Measurements from ENCODE around the gene PTX3.

The PTX3 gene

DNA sequence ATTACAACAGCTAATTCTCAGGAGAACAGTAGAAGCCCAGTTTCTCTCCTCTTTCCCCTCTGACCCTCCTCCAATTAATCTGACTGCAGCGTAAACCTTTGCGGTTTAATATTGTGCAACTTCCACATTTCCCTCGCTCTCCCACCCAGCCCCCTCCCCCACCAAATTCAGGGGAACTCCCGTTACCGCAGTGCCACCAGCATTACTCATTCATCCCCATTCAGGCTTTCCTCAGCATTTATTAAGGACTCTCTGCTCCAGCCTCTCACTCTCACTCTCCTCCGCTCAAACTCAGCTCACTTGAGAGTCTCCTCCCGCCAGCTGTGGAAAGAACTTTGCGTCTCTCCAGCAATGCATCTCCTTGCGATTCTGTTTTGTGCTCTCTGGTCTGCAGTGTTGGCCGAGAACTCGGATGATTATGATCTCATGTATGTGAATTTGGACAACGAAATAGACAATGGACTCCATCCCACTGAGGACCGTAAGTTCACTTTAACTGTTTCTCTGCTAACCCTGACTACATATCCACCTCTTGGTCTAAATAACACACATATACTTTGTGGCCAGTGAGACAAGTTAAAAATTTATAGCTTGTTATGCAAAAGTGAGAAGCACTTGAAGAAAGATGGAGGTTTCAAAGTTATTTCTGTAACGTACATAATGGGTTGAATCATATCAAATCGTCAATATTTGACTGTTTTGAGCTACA is at the start of gene PTX3:
Gene PTX3 (plus strand): TSS at position 268 of the 709 bp plus-strand sequence. CDS start 84 bp downstream, at position 352.
- DNase-seq, result no peak

DNA sequence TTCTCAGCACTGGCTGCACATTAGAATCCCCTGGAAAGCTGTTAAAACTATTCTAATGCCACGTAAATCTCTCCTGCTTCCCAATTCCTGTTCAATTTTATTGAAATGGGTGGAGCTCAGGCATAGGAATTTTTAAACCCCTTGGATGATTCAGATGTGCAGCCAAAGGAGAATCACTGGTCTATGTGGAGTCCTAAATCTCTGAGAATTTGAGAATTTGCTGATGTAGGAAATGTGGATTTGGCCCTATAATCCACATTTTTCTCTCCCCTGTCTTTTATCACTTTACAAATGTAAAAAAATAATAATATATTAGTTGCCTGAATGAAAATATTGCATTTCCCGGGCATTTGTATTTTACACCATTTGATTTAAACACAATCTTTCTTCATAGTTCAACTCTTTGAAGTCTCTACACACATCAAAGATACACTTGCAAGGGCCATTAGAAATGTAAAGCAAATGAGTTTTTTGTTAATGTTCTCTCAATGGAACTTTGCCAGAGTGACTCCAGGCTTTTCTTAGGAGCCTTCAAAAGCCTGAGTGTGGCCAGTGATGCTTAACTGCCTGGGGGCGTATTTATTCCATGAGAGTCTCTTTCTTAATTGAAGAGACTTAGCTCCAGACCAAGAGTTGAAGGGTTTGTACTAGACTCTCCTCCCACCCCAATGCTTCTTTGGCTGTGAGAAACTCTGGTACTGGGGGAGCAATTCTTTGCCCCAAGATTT is 48.8 kb upstream of the PTX3 start:
- no peak for DNase-seq

DNA sequence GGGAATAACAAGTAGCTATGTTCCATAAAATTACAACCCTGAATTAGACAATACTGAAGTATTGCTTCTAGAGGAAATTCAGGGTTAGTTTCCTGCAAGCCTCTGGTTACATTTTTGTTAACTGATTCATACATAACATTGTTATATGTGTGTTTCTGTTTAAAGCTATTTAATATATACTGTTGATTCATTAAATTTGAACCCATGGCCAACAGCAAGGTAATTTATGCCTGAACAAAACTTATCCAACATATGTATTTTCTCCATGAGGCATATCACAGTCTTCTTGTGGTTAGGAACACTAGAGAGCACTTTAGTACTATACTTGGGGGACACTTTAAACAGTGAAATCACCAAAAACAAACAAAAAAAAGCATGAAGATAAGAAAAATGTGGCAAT is 47.7 kb upstream of the PTX3 start:
- no peak for DNase-seq

DNA sequence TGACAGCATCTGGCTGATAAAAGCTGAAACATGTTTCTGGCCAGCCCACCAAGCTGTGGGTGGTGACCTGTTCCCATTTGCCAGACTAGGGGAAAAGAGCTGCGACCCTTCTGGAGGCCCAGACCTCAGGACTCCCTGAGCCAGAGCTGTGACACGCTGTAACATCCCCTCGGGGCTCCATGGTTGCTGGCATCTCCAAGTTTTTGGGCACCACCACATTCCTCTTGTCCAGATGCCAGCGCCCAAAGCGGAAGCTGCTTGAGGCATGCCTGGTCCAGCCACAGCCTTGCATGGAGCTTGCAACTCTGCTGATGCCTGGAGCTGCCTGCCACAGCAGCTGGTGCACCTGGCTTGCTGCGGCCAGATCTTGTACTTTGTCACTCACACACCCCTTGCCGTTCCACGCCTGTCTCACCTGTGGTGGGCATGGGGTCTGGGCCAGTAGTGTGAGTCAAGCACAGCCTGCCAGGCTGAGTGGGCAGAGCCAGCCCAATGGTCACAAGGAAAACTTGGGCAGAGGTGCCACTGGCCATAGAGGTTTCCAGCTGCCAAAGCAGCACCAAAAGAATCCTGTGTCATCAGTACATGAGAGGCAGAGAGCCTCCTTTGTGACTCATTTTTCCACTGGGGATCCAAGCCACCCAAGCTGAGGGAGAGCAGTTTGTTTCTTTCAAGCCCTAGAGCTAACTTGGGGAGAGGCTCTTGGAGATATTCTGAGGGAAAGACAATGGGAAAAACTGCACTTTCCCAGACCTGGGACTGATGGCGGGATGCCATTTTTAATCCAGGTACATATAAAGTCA is 45.7 kb upstream of the PTX3 start:
- DNase-seq, result no peak

DNA sequence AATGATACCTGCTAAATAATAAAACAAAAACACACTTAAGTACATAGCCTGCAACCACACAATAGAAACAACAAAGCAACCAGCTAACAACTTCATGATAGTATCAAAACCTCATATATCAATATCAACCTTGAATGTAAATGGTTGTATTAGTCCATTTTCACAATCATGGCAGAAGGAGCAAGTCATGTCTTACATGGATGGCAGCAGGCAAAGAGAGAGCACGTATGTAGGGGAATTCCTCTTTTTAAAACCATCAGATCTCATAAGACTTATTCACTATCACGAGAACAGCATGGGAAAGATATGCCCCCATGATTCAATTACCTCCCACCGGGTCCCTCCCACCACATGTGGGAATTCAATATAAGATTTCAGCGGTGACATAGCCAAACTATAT is 44.5 kb upstream of the PTX3 start:
- no peak for DNase-seq

DNA sequence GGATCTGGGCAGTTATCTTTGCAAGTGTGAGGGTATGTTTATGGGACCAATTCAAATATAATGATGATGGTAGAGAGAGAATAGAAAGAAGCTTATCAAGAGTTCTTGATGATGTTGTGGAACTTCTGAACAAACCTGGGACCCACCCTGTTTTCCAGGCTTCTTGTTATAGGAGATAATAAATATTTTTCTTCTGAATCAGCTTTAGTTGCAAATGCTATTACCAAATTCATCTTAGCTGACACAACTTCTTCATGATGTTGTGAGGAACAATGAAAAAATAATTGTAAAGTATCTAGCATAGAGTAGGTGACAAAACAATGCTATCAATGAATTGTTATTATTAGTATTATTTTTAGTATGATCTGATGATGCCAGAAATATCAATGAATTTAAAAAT is 43.5 kb upstream of the PTX3 start:
- no peak for DNase-seq

DNA sequence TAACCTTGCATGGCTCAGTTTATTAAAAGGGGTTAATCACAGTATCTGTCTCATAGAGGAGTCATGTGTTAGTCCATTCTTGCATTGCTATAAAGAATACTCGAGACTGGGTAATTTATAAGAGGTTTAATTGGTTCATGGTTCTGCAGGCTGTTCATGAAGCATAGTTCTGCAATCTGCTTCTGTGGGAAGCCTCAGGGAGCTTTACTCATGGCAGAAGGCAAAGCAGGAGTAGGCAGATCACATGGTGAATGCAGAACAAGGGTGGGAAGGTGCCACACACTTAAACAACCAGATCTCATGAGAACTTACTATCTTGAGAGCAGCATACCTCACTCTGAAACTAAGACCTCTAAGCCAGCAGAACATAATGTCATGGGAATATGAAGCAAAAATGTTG is 42.2 kb upstream of the PTX3 start:
- no peak for DNase-seq

DNA sequence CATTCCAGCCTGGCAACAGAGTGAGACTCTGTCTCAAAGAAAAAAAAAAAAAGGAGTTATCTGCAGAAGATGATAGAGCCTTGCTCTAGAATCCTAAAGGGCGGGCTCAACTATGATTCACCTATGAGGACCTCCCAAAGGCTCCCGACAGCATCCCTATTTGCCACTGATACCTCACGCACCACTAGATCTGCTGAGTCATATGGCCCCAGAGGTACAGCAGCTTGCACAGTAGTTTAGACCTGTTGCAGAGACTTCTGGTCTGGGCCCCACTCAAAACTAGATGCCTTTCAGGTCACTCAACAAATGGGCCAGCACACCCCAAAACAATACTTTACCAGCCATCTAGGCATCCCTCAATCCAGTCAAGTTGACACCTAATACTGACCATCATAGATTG is 38.1 kb upstream of the PTX3 start:
- DNase-seq, result no peak

DNA sequence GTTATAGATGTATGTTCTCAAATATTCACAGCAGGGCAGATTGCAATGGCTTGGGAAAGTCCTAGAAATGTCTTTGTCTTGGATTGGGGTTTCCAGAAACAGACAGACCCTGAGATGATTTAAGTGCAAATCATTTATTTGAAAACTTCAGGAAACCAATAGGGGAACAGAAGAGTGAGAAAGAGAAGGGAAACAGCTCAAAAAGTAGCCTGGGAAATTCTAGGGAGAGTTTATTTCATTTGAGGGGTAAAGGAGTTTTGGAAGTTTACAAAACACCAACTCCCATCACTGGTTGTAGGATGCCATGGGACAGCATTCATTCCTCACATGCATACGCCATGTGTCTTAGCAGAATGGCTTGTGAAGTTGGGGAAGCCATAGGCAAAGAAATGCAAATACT is 32.3 kb upstream of the PTX3 start:
- no peak for DNase-seq

DNA sequence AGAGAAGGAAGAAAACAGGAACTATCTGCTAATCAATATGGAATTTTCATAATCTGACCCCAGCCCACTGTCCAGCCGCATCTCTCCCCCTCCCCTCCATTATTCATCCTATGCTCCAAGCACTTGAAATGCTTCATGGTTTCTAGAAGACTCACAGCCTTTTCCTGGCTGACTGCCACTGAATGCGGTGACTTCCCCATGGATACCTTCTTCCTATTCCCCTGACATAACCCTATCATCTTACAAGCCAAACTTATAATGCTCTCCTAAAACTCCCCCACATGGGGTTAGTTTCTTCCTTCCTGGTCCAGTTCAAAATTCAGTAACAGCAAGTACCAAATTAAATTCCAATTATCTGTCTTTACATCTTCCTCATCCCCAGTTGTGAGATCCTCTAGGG is 31.2 kb upstream of the PTX3 start:
- DNase-seq, result no peak

DNA sequence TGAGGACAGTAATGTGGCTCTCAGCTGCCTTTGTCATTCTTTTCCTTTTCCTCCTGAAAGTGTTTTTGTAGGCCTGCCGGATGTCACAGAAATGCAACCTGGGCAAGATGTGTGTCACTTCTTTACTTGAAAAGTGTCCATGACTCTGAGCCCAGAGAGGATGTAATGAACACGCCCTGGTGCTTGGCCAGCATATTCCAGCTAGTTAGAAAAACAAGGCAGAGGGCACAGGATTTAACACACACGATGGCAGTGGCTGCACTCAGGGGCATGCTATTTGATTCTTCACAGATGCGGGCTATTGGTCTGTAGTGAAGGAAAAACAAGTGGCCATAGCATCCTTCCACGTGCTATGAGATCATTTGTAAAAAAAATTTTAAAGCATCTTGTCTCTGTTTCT is 30.3 kb upstream of the PTX3 start:
- DNase-seq, result no peak

DNA sequence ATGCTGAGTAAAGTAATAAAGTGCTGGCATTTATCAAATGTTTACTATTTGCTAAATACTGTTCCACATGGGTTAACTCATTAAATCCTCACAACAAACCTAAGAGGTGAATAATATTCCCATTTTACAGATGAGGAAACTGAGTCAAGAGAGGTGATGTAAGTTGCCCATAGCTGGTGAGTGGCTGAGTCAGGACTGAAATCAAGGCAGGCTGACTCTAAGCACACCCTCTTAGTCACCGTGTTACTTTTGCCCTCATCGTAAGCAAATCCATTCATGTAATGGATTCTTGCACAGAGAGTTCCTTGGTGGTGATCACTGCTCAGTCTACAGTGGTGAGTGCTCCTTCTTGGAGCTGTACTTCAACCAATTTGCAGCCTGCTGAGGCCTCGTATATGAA is 28.9 kb upstream of the PTX3 start:
- DNase-seq, result no peak

DNA sequence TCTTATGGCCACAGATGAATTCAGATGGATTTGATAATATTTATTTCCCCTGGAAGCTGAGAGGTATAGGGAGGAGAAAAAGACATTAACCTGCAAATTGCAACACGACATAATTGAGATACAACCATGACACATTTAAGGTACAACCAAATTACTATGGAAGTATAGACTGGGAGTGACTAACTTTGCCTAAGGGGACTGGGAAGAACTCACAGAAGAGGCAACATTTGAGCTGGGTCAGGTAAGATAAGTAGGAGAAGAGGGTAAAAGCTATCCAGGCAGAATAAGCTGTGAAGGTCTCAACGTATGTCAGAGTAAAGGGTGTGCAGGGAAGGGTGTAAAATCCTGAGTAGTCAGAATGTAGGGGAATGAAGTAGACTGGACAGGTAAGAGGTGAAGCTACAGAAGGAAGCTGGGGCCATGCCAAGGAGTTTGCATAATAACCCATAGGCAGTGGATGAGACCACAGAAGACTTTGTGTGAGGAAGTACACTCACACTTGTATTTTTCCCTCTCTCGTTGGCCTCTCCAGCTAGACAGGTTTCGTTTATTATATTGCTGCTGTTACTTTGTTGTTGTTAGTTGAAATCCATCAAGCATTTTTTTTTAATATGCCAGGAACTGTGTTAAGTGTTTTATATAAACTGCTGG is 28.0 kb upstream of the PTX3 start:
- DNase-seq, result no peak

DNA sequence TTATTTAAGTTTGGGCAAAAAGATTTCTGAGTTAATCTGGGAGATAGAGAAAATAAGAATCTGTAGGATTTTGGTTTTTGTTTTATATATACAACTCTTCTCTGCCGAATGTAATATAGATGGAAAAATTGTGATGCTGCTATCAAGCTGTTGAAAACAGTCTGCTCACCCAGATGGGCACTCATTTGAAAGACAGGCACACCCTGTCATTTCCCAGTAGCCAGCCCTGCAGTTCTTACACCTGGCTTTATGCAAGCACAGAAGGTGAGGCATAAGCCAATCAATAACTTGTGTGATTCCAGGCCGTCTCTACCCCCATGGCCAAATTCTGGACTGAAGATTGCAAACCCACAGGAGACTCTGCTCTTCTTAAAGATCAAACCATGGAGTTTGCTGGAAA is 27.1 kb upstream of the PTX3 start:
- no peak for DNase-seq

DNA sequence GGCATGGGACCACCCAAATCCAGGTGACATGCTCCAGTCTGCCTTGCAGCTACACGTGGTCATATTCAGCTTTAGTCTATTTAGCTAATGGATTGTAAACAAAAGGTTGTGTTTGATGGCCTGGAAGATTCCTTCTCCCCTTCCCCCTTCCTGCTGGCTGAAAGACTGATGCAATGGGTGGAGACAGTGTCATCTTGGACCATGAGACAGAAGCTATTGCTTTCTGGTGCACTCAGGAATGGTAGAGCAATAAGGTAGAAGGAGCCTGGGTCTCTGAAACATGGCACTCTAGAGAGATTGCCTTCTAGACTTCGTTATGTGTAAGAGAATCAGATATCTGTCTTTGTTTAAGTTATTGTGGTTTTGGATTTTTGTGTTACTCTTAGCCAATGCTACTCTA is 25.7 kb upstream of the PTX3 start:
- DNase-seq, result no peak

DNA sequence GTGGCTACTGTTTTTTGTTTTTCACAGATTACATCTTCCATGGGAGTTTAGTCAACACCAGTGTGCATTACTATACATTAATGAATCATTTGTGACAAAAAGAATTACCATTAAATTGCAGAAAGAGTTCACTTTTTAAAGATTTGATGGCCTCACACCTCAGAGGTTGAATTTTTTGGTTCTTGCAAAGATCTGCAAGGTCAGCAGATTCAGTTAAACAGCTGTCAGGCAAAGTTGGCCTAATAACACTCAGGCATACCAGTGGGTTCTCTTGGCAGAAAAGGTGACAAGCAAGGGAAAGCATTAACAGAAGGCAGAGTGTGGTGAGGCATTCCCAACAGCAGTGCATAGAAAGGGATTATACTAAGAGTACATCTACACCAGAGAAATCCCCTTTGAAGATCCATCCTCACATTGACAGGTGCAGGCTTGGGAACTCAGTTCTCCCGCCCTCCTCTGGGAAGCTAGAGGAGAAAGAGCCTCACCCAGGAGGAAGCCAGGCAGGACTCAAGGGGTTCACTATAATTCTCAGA is 24.3 kb upstream of the PTX3 start:
- DNase-seq, result no peak

DNA sequence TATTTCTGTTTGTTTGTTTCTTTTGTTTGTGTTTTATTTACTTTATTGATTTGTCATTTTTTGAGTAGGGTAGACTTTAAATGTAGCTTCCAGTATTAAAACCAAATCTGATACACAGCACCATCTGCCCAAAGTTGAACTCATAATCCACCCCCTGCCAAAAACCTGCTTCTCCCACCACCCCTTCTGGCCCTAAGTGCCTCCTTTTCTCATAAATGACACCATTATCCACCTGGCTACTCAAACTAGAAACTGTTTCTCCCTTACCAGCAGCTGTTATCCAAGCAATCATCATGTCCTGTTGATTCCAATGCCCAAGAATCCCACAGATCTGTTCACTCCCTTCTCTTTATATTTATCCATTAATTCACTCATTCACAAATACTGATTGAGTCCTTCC is 21.8 kb upstream of the PTX3 start:
- no peak for DNase-seq

DNA sequence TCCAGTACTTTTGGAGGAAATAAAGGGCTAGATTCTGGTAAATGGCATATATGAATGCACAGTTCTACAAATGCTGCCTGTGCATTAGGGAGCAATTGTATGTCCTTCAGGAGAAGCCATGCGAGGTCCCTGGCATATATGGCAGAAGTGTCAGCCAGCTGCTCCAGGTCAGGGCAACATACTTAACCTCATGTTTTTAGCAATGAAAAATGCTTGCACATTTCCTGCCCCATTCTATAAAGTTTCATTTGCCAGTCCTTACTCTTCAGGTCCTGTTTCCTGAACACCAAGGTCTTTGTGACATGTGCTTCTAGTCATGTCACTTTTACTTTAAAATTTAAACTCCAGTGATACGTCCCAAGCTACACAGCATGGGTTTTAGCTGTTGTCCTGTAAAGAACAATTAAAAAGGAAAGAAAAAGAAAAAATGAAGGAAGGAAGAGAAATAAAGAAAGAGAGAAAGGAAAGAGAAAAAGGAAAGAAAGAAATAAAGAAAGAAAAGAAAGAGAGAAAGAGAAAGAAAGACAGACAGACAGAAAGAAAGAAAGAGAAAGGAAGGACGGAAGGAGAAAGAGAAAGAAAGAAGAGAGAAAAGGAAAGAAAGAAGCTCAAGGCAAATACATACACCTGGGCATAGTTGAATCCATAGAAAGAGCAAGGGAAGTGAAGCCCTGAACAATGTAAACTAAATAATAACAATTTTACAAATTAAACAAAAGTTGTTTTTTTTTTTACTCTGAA is 20.1 kb upstream of the PTX3 start:
- DNase-seq, result no peak

DNA sequence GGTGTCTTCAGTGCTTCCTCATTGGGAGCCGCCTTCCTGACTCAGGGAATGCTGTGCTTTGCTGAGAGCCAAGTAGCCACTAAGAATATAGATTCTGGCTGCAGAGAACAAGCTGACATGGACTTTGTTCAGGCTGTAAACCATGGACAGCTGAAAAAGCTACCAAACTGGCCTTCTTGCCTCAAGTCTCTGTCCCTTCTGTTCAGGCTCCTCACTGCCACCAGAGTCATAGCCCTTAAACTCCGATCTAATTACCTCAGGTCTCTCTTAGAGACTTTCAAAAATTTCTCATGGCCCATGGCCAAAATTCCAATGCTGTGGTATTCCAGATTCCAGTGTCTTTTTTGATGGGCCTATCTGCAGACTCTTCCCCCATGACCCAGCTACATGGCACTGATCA is 19.4 kb upstream of the PTX3 start:
- no peak for DNase-seq

DNA sequence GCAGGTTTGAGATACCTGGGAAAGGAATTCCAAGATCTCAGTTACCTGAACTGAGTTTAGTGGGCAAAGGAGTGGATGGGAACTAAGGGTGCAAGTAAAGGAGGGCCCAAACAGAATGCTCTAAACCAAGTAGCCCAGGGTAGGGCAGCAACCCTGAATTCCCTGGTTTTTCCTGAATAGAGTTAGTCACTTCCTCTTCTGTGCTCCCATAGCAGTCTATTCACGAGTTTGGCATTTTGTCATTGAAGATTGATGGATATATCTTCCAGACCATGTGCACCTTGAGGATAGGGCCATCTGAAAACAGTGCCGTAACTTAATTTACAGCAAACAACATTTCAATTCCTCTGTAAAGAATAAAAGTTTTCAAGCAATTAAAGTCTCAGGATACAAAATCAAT is 18.5 kb upstream of the PTX3 start:
- DNase-seq, result no peak

DNA sequence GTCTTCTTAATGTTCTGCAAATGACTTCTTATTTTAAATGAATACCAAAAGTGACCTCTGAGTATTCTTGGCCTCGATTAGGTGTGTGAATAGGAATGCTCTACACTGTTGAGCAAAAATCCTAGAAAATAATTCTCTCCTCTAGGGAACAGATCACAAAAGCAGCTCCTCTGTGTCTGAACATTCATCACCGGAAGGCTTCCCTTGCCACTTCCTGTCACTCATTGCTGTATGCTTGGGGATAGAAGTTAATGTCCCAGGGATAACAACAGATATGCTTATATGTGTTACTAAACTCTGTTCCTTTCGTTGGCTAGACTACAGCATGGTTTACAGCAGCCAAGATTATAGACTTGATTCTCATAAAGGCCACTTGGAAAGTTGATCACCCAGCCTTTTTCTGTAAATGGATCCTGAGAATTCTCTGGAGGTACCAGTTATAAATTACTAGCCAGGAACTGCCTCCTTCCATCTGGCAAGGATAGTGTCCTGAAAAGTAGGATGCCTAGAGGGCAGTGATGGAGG is 16.0 kb upstream of the PTX3 start:
- no peak for DNase-seq

DNA sequence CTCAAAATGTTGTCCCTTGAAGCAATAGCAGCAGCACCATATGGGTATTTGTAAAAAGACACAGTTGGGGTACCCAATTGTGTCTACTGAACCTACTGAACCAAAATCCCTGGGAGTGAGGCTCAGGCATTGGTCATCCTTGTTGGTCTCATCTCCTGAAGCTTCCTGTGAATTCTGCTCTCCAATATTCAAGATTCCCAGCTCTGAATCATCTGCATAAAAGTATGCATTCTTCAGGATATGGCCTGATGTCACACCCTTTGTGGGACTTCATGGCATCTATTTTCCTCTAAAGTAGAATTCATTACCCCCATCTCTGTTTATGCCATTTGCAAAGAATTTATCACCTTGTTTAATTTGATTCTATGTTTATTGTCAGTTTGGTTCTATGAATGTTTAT is 13.3 kb upstream of the PTX3 start:
- DNase-seq, result no peak
